Nephron progenitor cell (in vitro differentiated cells): Measurements from ENCODE around the gene COL6A1.
A peak's percentile ranks its signal among the peaks of the same experiment; 100 is the strongest.

Source experiments
- DNase-seq: peaks from one replicate; pipeline ENCODE4 v3.0.0; 2021
- H3K27ac Mint-ChIP-seq: 2 replicates; pipeline ENCODE4 v1.8.0; 2021; ENCODE audit warnings: mild to moderate bottlenecking, moderate library complexity, mixed read lengths
- H3K27me3 Mint-ChIP-seq: 2 replicates; pipeline ENCODE4 v1.8.0; 2021; ENCODE audit warnings: mild to moderate bottlenecking, low read depth, mixed read lengths; ENCODE audit not compliant: poor library complexity
- H3K36me3 Mint-ChIP-seq: 2 replicates; pipeline ENCODE4 v1.8.0; 2021; ENCODE audit warnings: low read depth, mixed read lengths
- H3K4me1 Mint-ChIP-seq: 2 replicates; pipeline ENCODE4 v1.8.0; 2021; ENCODE audit warnings: mixed read lengths
- H3K4me3 Mint-ChIP-seq: 2 replicates; pipeline ENCODE4 v1.8.0; 2021; ENCODE audit warnings: mild to moderate bottlenecking, moderate library complexity, mixed read lengths
- H3K9me3 Mint-ChIP-seq: 2 replicates; pipeline ENCODE4 v1.8.0; 2021; ENCODE audit warnings: mild to moderate bottlenecking, moderate library complexity, mixed read lengths
- CTCF ChIP-seq: fragments of 200-600 bp; sonication (generic); IDR thresholded peaks from 2 replicates; pipeline ENCODE4 v1.5.0; 2021; ENCODE audit warnings: antibody characterized with exemption

COL6A1 gene

GRCh38 chr21:45986316-45987051, 4.9 kb downstream of the COL6A1 start:
- H3K4me3 Mint-ChIP-seq = no peak overlapping the region
- no peak overlapping the region for H3K27ac Mint-ChIP-seq
- no peak for DNase-seq
- peaks cover 21% of the 10 kb centered on the region for H3K4me1 Mint-ChIP-seq
- H3K36me3 Mint-ChIP-seq = peaks cover 23% of the 10 kb centered on the region
- peaks cover 8% of the 10 kb centered on the region for H3K27me3 Mint-ChIP-seq
- no peak for TF ChIP-seq CTCF
- H3K9me3 Mint-ChIP-seq = no peaks in the 10 kb centered on the region

- H3K4me1 Mint-ChIP-seq = peaks cover 21% of the 10 kb centered on the region
- no peak overlapping the region for H3K27ac Mint-ChIP-seq
- peaks cover 8% of the 10 kb centered on the region for H3K27me3 Mint-ChIP-seq
- TF ChIP-seq CTCF = no peak
- H3K9me3 Mint-ChIP-seq = no peaks in the 10 kb centered on the region
- no peak for DNase-seq
- no peak overlapping the region for H3K4me3 Mint-ChIP-seq
- H3K36me3 Mint-ChIP-seq = peaks cover 27% of the 10 kb centered on the region
Observed at GRCh38 chr21:45987121-45987711, 5.6 kb downstream of the COL6A1 start.

GRCh38 chr21:45988366-45989347, 7.1 kb downstream of the COL6A1 start:
- H3K27ac Mint-ChIP-seq = no peak overlapping the region
- H3K9me3 Mint-ChIP-seq = no peaks in the 10 kb centered on the region
- H3K27me3 Mint-ChIP-seq = peaks cover 8% of the 10 kb centered on the region
- no peak for TF ChIP-seq CTCF
- peak; percentile 2 for DNase-seq
- peaks cover 16% of the 10 kb centered on the region for H3K4me1 Mint-ChIP-seq
- H3K4me3 Mint-ChIP-seq = no peak overlapping the region
- H3K36me3 Mint-ChIP-seq = peaks cover 27% of the 10 kb centered on the region

- no peak for TF ChIP-seq CTCF
- peak; percentile 2 for DNase-seq
- no peak overlapping the region for H3K4me3 Mint-ChIP-seq
- peaks cover 24% of the 10 kb centered on the region for H3K36me3 Mint-ChIP-seq
- H3K27me3 Mint-ChIP-seq = peaks cover 8% of the 10 kb centered on the region
- no peaks in the 10 kb centered on the region for H3K9me3 Mint-ChIP-seq
- H3K27ac Mint-ChIP-seq = no peak overlapping the region
- H3K4me1 Mint-ChIP-seq = peaks cover 13% of the 10 kb centered on the region
Observed at GRCh38 chr21:45989355-45990048, 7.9 kb downstream of the COL6A1 start.

GRCh38 chr21:45990049-45990711, 8.6 kb downstream of the COL6A1 start:
- Mint-ChIP-seq H3K27me3 (peaks cover 1% of the 10 kb centered on the region), H3K36me3 (peaks cover 17% of the 10 kb centered on the region), H3K9me3 (no peaks in the 10 kb centered on the region), H3K27ac (no peak overlapping the region), H3K4me3 (no peak overlapping the region), H3K4me1 (peaks cover 13% of the 10 kb centered on the region)
- no peak for TF ChIP-seq CTCF
- no peak for DNase-seq
